Cerebellar cortex (tissue), 1 donor: ENCODE results near the gene STAG1.
"Not testable (repeated sequence)": the region's sequence is repeated elsewhere in the genome, so short reads cannot be mapped to it uniquely, and the experiment has no call there.

Source experiments
- DNase-seq: peaks from one replicate; pipeline ENCODE4 v3.0.0-alpha.2; 2015; ENCODE audit warnings: low spot score

STAG1 gene

DNA sequence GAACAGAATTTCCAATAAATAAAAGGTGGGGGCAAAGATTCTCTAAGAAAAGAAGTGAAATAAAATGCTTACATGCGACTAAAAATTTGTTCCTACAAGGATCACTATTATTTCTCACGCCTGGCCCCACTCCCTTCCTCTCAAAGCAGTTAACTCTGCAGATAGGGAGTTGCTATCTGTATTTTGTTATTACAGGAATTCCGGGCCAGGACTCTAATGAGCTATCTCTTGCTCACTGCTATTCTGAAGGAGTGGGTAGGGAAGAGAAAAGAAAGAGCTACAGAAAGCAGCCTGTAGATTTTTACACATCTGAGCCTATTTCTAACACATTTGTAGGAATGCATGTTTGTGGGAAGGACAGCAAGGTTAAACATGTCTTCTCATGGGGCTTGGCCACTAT lies 361.6 kb downstream of the STAG1 start:
- DNase-seq = no peak

DNA sequence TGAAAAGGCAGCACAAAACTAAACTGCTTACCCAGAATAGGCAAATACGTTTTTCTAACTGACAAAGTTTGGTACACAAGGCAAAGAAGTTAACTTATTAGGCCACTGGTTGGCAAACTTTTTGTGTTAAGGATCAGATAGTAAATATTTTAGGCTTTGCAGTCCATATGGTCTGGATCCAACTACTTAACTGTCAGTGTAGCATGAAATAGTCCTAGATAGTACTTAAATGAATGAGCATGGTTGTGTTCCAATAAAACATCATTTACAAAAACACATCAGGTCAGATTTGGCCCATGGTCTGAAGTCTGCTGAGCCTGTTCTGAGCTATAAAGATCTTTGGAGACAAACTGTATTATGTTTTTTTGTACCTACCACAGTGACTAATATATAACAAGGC lies 365.1 kb downstream of the STAG1 start:
- DNase-seq = no peak

DNA sequence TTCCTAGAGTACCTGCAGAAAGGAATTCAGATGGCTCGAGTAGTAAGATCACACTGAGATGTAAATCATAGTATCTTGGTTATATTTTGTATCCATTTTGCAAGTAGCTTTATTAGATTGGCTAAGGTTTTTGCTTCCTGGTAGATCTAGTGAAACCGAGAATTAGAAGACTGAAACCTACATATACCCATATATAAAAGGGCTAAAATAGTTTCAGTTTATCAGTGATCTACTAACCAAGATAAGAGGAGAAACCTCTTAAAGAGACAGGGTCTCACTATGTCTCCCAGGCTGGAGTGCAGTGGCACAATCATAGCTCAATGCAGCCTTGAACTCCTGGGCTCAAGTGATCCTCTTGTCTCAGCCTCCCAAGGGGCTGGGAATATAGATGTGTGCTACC lies 366.7 kb downstream of the STAG1 start:
- no peak for DNase-seq

DNA sequence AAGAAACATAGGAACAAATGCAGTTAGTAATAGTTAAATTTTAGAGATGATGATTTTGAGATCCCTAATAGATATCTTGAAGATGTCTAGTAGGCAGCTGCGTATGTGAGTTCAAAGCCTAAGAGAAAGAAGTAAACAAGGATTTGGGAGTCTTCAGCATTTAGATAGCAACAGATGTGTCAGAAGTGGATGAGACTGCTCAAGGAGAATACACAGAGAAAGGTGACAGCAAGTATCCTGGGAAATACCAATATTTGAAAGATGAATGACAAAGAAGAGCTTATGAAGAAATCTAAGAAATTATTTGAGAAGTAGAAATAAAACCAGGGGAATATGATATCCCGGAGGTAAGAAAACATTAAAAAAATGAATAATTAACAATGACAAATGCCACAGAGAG lies 371.1 kb downstream of the STAG1 start:
- no peak for DNase-seq

DNA sequence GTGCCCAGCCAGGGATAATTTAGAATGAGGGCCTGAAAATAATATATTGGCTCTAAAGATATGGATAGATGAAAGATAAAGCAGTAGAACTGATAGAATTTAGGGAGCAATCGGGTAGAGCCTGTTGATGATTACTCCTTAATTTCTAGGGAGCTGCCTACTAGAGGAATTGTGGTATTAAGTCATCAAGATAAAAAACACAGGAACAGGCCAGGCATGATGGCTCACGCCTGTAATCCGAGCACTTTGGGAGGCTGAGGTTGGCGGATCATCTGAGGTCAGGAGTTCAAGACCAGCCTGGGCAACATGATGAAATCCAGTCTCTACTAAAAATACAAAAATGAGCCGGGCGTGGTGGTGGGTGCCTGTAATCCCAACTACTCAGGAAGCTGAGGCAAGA lies 371.6 kb downstream of the STAG1 start:
- DNase-seq = no peak

DNA sequence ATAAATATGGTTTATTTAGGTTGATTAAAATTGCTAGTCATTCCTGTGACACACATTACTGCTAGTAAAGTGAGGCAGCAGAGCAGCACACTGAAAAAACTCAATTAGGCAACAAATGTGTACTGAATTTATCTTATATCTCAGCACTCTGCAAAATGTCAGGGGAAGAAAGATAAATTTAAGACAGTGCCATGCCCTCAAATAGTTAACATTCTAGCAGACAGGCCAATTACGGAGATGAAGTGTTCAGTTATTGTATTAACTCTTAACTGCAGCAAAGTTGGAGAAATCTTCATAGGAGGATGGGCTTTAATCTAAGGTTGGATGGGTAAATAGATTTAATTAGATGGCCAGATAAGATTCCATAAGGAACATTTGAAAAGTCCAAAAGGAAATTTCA lies 374.2 kb downstream of the STAG1 start:
- no peak for DNase-seq

DNA sequence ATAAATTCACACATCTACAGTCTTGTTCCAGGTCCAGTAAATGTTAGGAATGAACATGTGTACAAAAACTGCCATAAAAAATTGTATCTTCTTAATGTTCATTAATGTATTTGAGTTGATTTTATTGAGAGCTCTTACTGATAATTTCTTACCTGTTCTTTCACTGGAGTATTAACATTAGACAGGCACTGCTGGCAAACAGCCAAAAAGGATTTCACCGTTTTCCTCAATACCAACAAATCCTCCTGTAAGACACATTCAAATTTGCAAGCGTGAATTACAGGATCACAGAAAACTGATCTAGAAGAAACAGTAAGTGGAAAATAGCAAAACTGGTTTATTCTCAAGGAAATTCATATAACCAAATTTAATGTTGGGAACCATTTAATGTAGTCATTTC lies 374.7 kb downstream of the STAG1 start:
- no peak for DNase-seq

DNA sequence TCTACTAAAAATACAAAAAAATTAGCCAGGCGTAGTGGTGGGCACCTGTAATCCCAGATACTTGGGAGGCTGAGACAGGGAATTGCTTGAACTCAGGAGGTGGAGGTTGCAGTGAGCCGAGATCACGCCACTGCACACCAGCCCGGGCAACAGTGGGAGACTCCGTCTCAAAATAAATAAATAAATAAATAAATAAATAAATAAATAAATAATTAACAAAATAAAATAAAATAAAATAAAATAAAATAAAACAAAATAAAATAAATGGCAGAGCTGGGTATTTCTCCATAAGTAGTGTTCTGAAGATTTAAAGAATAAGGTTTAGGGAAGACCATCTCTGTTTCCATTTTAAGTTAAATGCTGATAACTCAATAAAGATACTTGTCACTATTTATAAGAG lies 376.4 kb downstream of the STAG1 start:
- DNase-seq = not testable (repeated sequence)

DNA sequence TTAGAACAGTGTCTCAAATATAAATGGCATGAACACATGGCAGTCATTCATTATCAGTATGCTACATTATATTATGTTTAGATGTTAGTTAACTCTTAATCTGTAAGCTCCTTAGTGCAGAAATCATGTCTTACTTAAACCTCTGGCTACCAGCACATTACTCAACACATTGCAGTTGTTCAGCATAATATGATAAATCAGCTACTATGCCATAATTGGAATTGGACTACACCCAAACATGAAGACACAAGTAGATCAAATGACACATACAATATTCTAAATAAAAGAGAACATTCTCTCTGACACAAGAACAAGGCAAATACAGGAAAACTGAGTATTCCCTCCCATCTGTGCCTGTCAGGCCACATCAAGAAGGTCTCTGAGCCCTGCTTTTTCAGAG lies 385.9 kb downstream of the STAG1 start:
- no peak for DNase-seq

DNA sequence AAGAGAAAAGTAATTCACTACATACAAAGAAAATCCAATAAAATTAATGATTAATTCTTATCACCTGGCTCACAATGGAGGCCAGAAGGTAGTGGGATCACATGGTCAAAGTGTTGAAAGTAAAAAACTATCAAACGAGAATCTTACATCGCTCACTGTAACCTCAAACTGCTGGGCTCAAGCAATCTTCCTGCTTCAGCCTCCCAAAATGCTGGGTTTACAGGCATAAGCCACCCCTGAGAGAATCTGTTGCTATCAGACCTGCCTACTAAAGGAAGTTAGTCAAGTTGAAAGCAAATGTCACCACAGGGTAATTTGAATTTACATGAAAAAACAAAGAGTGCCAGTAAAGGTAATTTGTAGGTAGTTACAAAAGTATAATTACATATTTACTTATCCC lies 398.7 kb downstream of the STAG1 start:
- no peak for DNase-seq

DNA sequence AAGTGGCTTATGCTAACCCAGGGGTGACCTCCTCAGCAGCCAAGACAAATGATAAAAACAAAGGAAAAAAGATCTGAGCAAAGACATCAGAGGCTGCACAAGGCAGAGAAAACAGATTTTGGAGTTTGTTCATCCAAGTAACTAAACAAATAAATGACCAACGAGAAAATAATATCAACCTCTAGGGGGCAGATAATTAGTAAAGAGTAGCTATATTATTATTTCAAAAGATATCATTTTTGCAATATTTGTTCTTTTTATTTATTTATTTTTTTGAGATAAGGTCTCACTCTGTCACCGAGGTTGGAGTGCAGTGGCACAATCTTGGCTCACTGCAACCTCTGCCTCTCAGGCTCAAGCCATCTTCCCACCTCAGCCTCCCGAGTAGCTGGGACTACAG lies 400.3 kb downstream of the STAG1 start:
- no peak for DNase-seq

DNA sequence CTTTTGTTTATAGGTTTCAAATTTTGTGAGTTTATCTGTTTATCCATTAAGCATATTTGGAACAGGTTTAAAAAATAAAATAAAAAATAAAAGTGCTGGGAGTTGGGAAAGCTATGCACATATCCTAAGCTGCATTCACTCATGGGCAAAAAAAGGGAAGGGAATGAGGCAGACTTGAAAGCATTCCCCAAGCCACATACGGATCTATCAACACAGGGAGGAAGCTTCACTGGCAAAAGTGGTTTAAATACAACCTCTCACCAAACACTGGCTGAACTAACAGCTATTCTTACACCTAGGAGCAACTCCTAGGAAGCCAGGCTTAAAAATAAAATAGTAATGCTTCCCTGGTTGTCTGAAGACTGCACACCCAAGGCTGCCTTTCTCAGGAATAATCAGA lies 400.8 kb downstream of the STAG1 start:
- no peak for DNase-seq

DNA sequence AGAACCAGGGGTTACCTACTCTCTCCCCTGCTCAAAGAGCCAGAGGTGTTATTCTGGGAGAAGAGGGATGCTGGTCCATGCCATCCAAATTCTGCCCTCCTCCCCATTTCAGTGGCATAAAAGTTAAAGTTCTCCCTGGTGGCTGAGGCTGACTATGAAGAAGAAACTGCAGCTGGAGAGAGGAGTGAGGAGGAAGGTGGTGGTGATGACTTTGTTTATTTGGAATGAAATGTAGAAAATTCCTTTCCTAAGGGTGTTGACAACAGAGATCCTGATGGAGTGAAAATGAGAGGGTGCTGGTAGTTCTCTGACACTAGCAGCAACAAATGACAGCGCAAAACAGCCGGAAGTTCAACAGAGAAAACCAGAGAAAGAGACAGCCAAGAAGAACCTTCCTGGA lies 401.6 kb downstream of the STAG1 start:
- DNase-seq = no peak

DNA sequence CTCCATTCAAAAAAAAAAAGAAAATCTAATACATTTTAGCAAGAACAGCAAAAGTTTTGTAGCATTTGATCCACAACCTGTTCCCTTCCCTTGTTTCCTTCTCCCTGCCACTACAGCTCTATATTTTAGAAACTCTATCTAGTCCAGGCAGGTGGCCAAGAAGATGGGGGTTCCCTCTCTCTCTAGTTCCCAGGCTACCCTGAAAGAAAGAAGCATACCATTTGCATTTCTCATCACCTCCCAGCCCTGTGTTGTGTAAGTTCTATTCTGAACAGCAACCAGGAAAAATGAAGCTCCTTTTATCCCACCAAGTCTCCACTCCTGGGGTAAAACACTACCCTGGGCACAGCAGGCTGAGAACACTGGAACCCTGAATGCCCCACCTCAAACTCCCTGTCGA lies 402.0 kb downstream of the STAG1 start:
- DNase-seq = no peak

DNA sequence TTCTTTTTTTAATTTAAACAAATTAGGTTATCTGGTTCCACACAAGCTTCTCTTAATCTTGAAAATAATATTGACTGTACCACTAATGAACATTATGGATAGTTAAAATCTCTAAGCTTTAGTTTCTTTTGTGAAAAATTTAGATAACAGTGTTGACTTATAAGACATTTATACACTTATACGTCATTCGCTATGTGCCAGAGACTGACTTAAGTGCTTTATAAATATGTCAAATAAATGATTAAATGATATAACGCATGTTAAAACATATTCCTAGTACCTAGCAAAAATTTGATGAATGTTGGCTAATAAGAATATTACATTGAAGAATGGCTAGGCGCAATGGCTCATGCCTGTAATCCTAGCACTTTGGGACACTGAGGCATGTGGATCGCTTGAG lies 405.7 kb downstream of the STAG1 start:
- DNase-seq = no peak

DNA sequence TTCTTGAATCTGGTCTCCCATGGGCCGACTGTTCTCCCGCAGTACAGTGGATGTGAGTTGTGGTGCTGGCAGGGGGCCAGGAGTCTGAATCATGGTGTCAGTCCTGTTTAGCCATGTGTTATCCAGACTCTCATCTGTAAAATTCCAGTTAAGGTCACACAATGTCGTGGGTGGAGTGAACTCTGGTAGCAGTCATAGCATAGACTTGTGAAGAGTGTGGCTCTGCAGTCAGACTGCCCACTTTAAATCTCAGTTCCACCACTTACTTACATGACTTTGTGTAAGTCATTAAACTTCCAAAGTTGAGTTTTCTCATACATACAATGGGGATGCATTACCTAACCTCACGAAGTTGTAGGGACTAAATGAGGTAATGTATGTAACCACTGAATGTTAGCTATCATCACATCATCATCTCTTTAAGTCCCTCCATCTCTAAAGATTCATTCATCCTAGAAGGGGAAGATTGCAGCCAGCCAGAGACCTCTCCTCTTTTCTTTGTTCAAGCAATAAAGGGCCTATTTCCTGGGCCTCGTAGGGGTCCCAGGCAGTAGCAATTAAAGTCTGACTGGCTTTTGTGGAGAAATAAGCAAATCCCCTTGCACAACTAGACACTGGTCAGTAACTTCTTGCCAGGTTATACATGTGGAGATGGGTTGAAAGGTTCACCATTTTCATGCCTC lies 408.2 kb downstream of the STAG1 start:
- DNase-seq = peak; percentile 19

DNA sequence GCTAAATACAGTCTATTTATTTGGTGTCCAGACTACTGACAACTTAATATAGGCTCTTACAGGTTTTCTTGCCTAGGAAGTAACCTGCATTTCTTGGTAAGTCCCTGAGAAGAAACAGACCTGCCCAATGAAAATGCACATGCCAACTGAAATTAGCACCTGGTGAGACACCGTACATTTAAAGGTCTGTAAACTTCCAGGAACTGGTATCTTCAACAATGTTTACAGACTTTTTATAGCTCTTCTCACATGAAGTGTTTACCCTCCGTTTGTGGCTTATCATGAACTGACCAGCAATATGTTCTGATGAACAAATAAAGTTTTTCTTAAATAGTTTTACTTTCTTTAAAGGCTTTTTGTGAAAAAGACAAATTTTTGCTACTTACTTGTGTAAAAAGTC lies 408.7 kb downstream of the STAG1 start:
- no peak for DNase-seq

DNA sequence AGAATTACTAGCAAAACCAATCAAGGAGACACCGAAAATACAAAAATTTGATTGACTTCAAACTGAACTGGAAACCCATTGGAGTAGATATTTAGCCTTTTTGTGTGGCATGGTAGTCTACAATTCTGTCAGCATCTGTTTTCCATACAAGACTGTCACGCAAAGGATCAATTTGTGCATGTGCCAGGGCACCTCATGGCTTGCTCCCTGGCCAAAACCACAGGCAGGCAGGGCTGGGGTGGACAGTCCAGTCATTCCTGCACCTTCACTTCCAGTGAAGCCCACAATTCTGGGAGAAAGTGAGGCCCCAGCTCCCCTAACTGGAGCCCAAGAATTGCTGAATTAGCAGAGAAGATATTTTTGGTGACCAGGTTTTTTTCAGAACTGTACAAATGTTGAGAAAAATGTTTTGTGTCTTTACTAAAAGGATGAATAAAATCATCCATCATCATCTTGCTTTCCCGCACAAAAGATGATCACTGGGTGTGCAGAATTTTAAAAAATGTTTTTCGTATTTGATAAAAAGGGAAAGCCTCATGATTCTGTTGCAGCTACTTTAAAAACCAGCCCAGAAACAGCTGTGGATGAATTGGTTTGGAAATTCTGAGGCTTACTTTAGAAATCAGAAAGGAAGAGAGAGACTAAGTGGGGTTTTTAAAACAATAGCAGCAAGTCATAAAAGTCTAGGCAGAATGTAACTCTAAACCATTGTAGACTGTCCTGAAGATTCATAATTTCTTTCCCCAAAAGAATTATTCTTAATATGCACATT lies 415.7 kb downstream of the STAG1 start:
- DNase-seq = no peak

DNA sequence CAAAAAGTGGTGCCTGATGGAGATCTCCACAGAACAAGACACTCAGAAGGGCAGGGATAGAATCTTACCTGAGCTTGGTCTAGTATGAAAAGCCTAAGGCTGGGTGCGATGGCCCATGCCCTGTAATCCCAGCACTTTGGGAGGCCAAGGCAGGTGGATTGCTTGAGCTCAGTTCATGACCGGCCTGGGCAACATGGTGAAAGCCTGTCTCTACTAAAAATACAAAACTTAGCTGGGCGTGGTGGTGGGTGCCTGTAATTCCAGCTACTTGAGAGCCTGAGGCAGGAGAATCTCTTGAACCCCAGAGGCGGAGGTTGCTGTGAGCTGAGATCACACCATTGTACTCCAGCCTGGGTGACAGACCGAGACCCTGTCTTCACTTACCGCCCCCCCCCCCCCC lies 417.5 kb downstream of the STAG1 start:
- DNase-seq = not testable (repeated sequence)

DNA sequence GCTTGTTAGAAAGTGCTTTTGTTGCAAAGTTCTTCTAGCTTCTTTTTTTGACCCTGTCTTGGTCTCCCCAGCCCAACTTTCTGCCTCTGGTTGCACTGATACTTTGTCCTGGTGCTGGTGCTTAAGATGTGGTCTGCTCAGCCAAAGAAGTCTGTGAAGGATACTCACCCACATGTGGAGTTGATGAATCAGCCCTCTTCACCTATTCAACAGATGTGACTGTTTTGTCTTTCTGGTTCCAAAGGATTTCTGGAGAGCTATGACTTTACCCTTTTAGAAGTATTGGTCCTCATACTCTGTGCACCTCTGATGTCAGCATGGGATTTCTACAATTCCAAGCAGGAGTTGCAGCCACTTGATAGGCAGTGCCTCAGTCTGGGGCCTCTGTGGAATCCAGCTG lies 418.0 kb downstream of the STAG1 start:
- no peak for DNase-seq

DNA sequence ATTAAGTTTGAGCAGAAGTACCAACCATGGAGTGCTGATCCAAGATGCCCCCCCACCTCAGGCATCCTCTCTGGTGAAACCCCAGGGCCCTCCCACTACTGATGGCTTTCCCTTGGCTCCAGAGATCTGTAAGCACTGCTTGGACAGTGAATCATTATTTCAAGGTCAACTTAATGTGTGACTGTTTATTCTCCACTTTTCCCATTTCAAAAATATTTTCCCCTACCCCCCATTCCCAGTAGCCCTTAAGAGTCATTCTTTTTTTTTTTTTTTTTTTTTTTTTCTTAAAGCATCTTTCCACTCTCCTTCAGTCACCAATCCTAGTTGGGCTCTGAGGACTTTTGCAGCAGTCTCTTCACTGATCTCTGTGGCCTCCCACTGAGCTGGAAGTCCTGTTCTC lies 419.4 kb downstream of the STAG1 start:
- no peak for DNase-seq

DNA sequence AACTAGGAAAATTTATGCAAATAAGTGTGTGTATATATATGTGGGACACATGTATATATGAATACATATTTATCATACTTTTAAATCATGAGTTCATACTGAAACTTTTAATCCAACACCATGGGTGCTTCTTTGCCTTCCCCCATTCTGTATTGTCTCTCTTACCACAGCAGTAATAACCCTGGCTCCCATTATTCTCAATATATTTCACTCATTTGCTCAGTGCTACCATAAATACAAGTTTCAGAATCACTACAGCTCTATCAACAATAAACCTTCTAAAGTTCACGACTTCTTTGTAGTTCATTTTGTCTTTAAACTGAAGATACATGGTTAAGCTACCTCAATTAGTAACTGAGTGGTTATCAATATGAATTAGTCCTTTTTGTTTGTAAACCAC lies 419.9 kb downstream of the STAG1 start:
- DNase-seq = no peak

DNA sequence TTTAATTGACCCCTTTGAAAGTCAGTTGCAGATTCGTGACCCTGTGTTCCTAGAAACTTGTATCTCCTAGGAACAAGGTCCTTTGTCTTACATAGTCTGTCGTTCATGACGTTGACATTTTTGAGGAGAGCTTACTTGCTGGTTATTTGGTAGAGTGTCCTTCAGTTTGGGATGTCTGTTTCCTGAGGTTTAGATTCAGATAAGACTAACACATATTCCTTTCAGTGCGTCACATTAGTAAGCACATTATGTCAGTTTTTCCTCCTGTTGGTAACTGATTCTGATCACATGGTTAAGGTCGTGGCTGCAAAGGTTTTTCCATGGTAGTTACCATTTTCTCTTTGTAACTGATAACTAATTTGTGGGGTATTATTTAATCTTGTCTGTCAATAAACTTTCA lies 421.3 kb downstream of the STAG1 start:
- DNase-seq = no peak

DNA sequence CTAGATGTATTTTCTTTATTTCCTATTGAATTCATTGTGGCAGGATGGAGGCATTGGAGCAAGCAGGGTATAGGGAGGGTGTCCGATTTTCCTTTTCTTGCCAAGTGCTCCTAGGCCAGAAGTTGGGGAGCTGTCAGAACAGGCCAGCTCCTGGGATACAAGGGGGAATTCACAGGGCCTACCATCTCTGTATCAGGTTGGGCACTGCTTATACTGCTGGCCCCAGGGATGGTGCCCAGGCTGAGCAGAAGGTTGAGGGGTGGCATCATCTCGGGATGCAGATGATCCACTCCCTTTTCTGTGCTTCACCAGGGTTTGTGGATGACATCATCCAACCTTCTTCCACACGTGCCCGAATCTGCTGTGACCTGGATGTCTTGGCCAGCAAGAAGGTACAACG lies 422.6 kb downstream of the STAG1 start:
- no peak for DNase-seq
